NOMO-1 (cell line): Measurements from ENCODE around the gene ZBTB8A.
A peak's percentile ranks its signal among the peaks of the same experiment; 100 is the strongest.
"Not testable (repeated sequence)": the region's sequence is repeated elsewhere in the genome, so short reads cannot be mapped to it uniquely, and the experiment has no call there.

Experiments
- DNase-seq, 2 experiments: peaks; one replicate each; lab custom pipeline; 2025; ENCODE audit not compliant: unreplicated experiment in 2 of 2; lab: John Stamatoyannopoulos, UW

Gene ZBTB8A

DNA sequence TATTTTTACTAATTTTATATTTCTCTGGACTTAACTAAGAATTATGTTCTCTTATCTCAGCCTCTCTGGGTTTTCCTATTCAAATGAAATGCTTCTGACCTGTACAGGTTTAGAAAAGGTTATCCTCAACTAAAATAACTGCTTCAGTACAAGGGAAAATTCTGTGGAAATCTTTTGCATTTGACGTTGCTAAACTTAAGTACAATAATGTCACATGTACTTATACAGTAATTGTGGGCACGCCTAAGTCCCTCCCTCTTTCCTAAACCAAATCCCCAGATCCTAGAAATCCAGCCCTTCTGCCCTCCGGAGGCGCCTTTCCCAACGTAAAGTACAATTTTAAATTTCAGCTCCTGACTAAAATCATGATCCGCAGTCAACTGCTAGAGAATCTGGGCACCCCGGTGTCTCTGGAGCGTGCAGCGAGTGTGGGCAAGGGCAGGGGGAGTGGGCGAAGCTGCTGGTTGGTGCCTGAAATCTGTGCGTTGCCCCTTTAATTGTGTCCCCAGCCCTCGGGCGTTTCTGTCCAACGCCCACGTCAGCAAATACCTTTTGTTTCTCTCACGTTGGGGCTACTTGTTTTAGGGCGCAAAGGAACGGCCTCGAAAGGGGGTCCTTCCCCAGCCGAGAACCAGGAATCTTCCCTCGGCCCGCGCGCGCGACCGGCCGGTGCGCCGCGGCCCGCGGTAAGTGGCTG is at the start of gene ZBTB8A:
Gene ZBTB8A, plus strand, starts transcription at position 541 of the 697 bp plus-strand sequence. CDS start 53,505 bp downstream, outside the sequence.
- peak; percentile 34 to 44 for DNase-seq

DNA sequence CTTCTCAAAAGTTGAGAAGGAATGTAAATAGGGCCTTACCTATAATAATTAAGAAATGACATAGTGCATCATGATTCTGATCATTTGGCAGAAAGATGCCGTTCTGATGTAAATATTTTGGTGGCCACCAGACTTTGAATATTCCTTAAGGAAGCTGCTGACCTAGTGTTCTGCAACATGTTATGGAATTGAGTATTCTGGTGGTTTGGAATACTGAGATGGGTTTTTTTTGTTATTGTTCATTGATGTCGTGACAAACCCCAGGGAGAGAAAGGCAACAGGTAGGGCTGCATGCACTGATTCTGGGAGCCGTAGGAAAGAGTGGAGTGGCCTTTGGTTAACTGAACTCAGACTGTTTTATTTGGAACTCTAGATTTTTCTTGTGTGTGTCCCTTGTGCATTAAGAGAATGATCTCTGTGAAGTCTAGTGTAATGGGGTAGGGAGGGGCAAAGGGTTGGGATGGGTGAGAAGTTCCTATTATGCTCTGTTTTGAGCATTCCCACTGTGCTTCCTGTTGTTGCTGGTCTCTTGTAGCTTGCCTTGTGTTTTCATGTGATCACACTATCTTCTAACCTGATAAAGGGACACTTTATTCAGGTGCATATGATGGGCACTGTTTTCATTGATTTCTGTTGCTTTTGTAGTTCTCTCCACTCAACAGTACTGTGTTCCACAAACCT is 49.3 kb upstream of the ZBTB8A start:
- DNase-seq, result no peak

DNA sequence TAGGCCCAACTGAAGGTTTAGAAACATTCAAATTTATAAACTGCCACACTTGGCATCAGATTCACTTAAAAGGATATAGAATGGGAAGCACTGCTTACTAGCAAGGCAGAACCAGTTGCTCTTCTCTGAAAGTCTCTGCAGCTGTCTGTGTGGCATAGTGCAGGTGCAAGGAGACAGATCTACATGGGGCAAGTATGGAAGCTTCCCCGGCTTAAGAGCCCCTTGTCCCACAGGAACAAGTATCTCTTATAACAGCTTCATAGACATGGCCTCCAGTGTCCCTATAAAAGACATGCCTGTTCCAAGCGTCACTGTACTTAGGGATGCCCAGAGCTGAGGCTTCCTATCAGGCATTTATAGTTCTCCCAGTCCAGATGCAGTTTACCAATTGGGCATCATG is 47.8 kb upstream of the ZBTB8A start:
- no peak for DNase-seq

DNA sequence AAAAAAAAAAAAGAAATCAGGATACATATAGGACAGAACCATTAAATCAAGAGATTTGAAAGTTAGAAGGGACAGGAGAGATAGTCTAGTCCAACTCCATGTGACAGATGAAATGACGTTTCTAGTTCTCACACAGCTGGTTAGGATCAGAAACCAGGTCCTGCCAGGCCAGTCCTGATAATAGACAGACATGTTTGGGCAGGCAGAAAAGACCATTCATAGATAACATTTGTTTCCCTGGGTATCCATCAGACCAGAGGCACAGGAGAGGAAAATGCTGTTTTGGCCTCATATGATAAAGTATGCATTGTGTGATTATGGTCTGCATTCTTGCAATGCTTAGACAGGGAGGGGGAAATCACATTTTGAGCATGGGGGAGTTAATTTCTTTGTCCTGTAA is 45.0 kb upstream of the ZBTB8A start:
- no peak for DNase-seq

DNA sequence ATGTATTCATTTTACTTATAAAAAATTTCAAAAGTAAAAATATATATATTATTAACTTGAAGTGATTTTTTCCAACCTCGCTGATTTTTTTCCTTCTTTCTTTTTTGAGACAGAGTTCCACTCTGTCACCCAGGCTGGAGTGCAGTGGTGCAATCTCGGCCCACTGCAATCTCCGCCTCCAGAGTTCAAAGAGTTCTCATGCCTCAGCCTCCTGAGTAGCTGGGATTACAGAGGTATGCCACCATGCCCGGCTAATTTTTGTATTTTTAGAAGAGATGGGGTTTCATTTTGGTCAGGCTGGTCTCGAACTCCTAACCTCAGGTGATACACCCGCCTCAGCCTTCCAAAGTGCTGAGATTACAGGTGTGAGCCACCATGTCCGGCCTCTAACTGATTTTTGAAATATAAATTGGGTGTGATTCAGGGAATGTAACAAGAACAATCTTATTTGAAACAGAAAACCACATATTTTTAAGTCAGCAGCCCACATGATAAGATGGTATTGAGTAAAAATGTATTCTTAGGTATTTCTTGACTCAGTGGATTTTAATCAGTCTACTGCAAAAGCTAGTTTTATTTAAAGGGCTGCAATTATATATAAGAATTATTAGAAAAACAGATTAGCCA is 44.4 kb upstream of the ZBTB8A start:
- no peak for DNase-seq

DNA sequence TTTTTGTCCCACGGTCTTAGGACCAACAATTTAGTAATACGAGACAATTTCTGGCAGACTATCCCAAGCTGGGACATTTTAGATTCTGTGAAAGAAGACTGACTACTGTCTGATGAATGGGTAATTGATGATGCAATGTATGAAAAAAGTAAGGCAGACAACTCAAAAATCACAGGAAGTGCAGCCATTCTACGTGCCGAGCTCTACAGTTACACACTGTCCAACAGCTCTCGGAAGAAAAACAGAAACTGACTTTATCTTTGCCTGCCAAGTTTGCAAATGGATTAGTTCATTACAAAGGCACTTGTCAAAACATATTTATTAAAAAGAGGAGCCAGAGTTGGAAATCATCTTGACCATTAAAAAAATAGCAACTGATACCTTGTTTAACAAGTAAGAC is 43.1 kb upstream of the ZBTB8A start:
- peak; percentile 6 to 48 for DNase-seq

DNA sequence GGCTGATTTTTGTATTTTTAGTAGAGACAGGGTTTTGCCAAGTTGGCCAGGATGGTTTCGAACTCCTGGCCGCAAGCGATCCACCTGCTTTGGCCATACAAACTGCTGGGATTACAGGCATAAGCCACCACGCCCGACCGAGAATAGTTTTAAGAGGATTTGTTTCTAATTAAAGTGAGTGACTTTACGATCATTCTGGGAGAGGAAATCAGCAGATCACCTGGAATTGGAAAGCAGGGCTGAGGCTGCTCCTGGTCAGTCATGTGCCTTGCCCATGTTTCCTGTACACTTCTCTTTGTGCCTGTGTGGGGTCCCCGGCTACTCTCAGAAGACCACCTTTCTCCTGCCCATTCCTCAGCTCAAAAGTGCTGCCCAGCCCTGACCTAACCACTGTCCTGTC is 40.5 kb upstream of the ZBTB8A start:
- DNase-seq, result no peak

DNA sequence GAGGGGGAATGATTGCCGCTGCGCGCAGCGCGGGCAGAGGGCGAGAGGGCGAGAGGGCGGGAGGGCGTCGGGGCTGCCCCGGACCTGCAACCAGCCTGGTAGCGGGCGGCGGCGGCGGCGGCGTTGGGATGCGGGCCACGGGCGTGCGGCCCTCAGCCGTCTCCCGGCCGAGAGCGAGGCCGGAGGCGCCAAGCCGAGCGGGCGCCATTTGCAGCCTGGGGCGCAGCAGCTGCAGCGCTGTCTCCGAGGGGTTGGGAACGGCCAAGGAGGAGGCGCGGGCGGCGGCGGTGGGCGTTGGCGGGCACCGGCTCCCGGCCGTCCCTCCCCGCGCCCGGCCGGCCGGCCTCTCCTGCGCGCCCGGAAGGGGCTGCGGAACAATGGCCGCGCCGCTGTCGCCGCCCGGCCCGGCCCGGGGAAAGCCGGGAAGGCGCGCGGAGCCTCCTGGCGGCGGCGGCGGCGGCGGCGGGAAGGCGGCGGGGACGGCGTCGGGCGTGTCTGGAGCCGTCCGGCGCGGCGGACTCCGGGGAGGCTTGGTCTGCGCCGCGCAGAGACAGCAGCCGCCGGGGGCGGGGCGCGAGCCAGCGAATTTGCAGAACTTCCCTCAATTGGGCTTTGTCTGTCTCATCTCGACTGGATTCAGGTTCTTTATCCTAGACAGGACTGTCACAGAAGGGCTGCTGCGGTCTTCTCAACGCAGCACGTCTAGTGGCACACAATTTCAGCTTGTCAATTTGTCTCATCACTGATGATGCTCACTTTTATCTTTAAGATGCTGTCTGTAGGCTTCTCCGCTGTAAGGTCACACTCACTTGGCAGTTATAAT is 38.6 kb upstream of the ZBTB8A start:
- DNase-seq, result peak; percentile 58 to 76

DNA sequence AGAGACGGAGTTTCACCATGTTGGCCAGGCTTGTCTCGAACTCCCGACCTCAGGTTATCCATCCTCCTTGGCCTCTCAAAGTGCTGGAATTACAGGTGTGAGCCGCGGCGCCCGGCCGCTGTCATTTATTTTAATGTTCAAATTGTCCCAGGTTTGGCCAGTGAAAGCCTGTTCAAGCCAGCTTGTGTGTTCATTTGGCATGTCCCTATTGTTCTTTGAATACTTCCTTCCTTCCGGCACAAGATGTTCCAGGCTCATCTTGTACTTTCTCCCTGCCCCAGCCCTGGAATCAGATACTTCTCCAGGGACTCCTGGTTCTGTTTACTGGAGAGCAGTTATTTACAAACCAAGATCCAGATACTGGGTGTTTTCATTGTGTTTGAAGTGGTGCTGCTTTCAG is 37.4 kb upstream of the ZBTB8A start:
- no peak for DNase-seq

DNA sequence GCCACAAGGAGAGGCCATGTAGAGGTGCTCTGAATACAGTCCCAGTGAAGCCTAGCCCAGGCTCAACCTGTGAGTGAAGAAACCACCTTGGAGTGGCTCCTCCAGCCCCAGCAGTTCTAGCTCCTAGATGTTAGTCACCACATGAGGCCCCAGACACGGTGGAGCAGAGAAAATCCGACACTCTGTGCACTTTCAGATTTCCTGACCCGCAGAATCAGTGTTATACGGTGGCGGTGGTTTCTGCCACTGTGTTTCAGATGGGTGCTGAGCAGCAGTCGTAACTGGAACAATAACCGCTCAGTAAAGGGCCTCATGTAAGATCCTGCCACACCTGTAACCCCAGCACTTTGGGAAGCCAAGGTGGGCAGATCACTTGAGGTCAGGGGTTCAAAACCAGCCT is 36.1 kb upstream of the ZBTB8A start:
- no peak for DNase-seq

DNA sequence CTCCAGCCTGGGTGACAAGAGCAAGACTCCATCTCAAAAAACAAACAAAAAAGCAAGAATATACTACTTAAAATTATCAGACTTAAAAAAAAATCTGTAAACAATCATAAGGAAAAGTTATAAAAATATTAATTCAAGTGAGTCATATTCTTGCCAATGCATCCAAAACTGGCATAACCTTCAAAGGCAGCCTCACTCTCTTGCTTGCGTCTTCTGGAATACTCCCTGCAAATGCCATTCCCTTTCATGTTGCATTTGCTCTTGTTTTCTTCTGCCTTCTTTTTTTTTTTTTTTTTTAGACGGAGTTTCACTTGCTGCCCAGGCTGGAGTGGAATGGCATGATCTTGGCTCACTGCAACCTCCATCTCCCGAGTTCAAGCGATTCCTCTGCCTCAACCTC is 32.2 kb upstream of the ZBTB8A start:
- DNase-seq, result no peak

DNA sequence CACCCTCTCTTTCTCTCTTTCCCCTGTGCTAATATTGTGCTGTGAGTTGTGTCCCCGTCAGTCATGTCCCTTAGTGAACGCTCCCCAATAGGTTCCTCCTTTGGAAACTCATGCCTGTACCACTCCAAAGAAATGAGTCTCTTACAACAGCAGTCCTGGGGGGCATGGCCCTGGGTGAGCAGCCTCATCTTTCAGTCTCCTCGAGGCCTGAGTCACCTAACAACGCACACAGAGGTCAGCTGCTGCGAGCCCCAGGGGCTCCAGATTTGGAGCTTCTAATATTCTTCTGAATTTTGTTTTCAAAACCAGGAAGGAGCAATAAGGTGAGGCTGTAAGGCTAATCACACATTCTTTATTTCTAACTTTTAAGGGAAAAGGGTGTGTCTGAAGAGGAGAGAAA is 30.5 kb upstream of the ZBTB8A start:
- no peak for DNase-seq

DNA sequence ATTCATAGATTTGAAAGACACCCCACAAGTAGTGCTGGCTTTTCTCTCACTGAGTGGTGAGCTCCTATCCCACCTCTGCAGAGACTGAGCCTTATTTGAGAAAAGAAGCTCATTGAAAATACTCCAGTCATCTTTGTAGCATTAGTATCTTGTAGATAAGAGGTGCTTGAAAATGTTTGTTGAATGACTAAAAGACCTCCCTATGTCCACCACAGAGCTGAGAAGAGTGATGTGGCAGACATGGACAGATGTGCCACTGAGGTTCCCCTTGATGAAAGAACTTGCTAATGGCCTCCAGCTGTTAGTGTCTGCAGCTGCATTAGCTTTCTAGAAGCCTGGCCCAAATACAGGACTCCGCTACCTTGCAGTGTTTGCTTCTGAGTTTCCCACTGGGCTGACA is 29.3 kb upstream of the ZBTB8A start:
- DNase-seq, result no peak

DNA sequence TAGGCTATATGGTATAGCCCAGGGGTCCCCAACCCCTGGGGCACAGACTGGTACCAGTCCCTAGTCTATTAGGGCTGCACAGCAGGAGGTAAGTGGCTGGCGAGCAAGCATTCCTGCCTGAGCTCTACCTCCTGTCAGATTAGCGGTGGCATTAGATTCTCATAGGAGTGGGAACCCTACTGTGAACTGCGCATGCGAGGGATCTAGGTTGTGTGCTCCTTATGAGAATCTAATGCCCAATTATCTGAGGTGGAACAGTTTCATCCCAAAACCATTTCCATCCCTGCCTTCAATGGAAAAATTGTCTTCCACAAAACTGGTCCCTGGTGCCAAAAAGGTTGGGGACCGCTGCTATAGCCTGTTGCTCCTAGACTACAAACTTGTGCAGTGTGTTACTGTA is 22.8 kb upstream of the ZBTB8A start:
- no peak for DNase-seq

DNA sequence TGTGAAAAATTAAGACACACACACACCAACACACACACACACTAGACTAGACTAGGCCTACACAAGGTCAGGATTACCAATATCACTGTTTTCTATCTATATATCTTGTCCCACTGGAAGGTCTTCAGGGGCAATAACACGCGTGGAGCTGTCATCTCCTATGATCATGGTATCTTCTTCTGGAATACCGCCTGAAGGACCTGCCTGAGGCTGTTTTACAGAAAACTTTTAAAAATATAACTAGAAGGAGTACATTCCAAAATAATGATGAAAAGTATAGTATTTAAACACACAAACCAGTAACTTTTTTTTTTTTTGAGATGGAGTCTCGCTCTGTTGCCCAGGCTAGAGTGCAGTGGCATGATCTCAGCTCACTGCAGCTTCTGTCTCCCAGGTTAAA is 20.3 kb upstream of the ZBTB8A start:
- no peak for DNase-seq

DNA sequence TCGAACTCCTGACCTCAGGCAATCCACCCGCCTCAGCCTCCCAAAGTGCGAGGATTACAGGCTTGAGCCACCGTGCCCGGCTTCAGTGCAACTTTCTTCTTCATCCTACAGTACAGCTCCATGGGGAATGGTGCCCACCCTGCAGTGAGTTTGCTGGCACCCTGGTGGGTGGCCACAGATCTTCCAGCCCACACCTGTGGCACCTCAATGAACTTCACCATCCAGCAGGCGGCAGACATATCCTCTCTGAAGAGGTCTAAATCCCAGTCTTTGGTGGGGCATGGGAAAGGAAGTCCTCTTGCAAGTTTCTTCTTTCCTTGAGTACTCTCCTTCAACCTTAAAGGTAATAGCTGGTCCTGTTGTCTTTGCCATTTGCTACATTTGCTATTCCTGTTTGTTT is 18.1 kb upstream of the ZBTB8A start:
- no peak for DNase-seq

DNA sequence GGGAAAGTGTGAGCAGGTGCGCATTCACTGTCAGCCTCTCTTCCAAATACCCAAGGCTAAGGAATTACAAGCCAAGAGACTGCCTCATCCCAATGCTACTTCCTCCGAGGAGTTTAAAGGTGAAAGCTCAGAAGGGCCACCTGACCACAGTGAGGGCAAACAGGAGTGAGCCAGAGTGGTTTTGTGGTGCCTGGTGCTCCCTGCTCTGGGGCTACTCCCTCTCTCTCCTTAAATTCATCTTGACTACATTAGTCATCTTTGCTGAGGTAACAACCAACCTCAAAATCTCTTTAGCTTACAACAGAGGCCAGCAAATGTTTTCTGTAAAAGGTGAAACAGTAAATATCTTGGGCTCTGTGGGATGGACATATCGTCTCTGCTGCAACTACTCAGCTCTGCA is 14.2 kb upstream of the ZBTB8A start:
- no peak for DNase-seq

DNA sequence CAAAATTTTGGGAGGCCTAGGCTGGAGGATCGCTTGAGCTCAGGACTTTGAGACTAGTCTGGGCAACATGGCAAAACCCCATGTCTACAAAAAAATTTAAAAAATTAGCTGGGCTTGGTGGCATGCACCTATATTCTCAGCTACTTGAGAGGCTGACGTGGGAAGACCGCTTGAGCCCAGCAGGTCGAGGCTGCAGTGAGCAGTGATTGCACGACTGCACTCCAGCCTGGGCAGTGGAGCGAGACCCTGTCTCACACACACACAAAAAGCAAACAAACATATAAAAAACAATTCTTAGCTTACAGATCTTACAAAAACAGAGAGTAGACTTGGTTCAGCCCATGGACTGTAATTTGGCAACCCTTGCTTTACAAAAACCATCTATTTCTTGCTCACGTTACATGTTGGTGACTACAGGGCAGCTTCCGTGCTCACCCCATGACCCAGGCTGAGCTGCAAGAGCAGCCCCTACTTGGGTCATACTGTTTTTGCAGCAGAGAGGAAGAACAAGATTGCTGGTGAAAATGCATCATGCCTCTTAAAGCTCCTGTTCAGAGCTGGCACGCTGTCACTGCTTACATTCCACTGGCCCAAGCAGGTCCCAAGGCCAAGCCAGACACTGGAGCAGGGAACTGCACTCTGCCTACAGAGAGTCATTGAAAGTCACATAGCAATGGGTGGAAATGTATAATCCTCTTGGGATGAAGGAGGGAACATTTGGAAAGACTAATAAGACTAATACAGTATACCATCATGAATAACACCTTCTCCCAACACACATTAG is 13.4 kb upstream of the ZBTB8A start:
- no peak for DNase-seq

DNA sequence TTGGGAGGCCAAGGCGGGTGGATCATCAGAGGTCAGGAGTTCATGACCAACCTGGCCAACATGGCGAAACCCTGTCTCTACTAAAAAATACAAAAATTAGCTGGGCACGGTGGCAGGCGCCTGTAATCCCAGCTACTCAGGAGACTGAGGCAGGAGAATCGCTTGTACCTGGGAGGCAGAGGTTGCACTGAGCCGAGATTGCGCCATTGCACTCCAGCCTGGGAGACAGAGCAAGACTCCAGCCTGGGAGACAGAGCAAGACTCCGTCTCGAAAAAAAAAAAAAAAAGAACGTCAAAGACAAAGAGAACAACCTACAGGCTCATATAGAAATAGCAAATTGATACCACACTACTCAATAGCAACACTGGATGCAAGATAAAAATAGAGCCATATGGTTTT is 10.7 kb upstream of the ZBTB8A start:
- not testable (repeated sequence) for DNase-seq

DNA sequence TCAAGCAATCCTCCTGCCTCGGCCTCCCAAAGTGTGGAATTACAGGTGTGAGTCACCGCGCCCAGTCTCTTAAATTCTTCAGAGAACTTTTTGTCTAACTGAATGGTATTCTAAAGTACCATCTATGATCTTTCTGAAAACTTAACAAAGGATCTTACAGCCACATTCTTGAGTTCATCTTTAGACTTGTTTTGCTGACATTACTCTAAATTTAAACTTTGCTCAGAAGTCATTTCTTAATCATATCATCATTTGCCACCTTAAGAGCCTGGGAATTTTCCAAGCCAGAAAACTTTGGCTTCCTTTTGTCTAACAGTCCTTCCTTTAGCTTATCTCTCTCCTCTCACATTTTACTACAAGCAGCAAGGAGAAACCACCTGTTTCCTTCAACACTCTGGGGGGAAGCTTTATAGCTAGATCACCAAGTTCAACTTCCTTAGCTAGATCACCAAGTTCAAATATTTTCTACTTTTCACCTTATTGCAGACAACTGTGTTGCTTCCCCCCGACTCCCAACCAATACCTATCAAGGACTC is 5.4 kb upstream of the ZBTB8A start:
- DNase-seq, result no peak
